Measurements from ENCODE around the gene MARK3.

Gene MARK3

GRCh38 chr14:103552011-103552845 lies 167.0 kb downstream of the MARK3 start:
- DNase-seq = no peak

- DNase-seq = no peak
These were observed 167.6 kb downstream of the MARK3 start for GRCh38 chr14:103552846-103553210.

Measured in suppressor macrophage treated with lipopolysaccharide for 4 hours (primary cell).